ENCODE results near the gene IL15.
"Not testable (repeated sequence)": the region's sequence is repeated elsewhere in the genome, so short reads cannot be mapped to it uniquely, and the experiment has no call there.

Gene IL15

DNA sequence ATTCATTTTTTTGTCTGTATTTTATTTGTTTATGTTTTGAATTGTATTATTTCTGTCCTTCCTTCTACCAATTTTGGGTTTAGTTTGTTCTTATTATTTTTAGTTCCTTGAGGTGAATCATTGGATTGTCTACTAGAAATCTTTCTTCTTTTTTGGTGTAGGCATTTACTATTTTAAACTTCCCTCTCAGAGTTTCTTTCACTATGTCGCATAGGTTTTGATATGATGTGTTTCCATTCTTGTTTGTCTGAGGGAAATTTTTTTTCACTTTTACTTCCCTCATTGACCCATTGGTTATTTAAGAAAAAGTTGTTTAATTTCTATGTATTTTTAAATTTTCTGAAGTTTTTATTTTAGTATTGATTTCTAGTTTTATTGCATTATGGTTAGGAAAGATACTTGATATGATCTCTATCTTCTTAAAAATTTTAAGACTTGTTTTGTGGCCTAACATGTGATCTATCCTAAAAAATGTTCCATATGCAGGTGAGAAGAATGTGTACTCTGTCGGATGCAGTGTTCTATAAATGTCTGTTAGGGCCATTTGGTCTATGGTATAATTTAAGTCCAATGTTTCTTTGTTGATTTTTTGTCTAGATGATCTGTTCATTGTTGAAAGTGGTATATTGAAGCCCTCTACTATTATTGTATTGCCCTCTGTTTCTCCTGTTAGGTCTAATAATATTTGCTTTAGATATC is 68.8 kb downstream of the IL15 start:
- DNase-seq = no peak

DNA sequence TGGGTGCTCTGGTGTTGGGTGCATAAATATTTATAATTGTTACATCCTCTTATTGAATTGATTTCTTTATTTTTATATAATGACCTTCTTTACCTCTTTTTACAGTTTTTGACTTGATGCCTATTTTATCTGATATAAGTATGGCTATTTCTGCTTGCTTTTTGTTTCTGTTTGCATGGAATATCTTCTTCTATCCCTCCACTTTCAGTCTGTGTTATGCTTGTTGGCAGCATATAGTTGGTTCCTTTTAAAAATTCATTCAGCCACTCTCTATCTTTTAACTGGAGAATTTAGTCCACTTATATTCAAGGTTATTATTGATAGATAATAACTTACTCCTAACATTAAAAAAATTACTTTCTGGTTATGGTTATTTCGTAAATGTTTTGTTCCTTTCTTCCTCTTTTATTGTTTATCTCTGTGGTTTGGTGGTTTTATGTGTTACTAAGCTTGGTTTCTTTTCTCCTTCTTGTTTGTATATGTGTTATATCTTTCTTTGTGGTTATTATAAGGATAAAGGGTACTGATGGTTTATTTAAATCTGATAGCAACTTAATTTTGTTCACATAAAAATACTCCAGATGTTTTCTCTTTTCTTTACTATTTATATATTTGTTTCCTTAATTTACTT is 69.5 kb downstream of the IL15 start:
- DNase-seq = no peak

GRCh38 chr4:141706445-141706844 is 70.1 kb downstream of the IL15 start:
- DNase-seq = no peak

DNA sequence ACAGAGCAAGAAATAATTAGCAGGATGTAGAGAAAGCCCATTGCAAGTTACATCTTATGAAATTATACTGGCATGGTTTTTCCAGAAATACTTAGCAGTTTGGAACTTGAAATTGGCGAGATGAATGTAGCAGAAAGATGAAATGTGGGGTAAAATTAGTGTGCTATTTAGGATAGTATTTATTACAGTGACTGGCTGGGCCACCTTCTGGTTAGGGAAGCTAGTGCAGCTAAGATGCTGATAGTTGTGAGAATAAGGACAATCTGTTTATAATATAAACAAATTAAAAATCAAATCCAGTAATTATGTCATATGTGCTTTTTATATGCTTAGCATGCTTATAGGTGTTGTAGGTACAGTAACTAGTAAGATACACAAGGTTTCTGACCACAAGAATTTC is 74.8 kb downstream of the IL15 start:
- no peak for DNase-seq

- no peak for DNase-seq
These were observed 76.8 kb downstream of the IL15 start for GRCh38 chr4:141713185-141713584.

- DNase-seq = no peak
These were observed 77.5 kb downstream of the IL15 start for GRCh38 chr4:141713771-141714445.

- DNase-seq = no peak
These were observed 83.2 kb downstream of the IL15 start for GRCh38 chr4:141719585-141719984.

DNA sequence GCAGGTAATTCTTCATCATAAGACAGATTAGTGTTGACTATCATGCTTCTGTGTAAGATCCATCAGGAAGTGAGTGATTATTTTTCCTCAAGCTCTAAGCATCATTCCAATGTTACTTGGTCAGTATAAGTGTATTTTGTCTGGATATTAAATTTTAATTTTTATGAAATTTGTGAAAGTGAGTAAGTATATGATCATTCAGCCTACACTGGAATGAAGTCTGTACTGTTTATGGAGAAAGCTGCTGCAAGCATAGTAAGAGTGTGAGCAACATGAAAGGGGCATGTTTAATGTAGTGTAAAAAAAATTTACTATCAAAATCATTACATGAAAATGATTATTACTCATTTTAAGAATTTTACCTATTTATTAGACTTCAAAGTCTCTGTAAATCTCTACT is 84.8 kb downstream of the IL15 start:
- DNase-seq = no peak

- DNase-seq = no peak
These were observed 88.3 kb downstream of the IL15 start for GRCh38 chr4:141724646-141725045.

- no peak for DNase-seq
These were observed 91.0 kb downstream of the IL15 start for GRCh38 chr4:141727420-141727819.

GRCh38 chr4:141730805-141731204 is 94.4 kb downstream of the IL15 start:
- no peak for DNase-seq

GRCh38 chr4:141731481-141731880 is 95.1 kb downstream of the IL15 start:
- no peak for DNase-seq

DNA sequence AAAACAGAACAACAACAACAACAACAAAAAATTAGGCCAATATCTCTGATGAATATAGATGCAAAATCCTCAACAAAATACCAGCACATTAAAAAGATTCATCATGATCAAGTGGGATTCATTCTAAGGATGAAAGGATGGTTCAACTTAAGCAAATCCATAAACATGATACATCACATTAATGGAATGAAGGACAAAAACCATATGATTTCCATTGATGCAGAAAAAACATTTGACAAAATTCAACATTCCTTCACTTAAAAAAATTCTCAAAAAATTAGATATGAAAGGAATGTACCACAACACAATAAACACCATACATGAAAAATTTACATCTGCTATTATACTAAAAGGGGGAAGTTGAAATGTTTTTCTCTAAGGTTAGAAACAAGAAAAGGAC is 103.3 kb downstream of the IL15 start:
- DNase-seq = no peak

GRCh38 chr4:141746026-141746425 is 109.6 kb downstream of the IL15 start:
- DNase-seq = no peak

DNA sequence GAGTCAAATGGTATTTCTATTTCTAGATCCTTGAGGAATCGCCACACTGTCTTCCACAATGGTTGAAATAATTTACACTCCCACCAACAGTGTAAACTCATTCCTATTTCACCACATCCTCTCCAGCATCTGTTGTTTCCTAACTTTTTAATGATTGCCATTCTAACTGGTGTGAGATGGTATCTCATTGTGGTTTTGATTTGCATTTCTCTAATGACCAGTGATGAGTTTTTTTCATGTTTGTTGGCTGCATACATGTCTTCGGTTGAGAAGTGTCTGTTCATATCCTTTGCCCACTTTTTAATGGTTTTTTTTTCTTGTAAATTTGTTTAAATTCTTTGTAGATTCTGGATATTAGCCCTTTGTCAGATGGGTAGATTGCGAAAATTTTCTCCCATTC is 115.4 kb downstream of the IL15 start:
- DNase-seq = not testable (repeated sequence)

- DNase-seq = no peak
These were observed 120.9 kb downstream of the IL15 start for GRCh38 chr4:141757287-141757686.

GRCh38 chr4:141759796-141760425 is 123.5 kb downstream of the IL15 start:
- DNase-seq = no peak

GRCh38 chr4:141761926-141762325 is 125.5 kb downstream of the IL15 start:
- no peak for DNase-seq

DNA sequence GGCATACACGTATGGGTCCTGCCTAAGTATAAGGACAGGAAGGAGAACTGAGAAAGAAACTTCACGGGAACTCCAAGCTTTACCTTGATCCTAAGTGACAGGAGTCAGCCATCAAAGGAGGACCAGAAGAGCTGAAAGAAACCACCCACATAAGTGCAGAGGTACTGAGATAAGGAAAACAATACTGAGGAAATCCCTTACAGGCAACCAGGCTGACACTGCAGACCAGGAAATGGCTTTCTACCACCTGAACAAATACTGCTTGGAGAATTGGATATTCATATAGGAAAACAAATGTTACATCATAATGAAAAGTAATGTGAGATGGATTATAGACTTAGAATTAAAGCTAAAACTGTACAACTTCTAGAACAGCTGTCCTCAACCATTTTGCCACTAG is 127.0 kb downstream of the IL15 start:
- no peak for DNase-seq

DNA sequence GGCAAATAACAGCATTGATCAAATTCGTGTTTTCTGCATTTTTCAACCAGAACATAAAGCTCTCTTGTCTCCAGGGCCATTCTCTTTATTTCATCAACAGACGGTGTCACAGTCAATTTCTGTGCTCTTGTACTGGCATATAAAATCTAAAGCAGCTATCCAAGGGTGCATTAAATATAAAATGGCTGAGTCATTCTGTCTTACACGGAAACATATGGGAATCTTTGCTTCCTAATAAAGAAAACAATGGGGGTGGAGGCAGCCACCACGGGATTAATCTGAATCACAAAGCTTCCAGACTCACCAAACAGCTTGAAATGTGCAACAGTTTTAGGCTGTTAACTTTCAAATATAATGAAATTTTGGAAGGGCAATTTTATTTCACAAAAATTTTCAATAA is 132.6 kb downstream of the IL15 start:
- no peak for DNase-seq

GRCh38 chr4:141771889-141772830 is 135.8 kb downstream of the IL15 start:
- DNase-seq = peak in 1 of 5 donors; percentile 47

DNA sequence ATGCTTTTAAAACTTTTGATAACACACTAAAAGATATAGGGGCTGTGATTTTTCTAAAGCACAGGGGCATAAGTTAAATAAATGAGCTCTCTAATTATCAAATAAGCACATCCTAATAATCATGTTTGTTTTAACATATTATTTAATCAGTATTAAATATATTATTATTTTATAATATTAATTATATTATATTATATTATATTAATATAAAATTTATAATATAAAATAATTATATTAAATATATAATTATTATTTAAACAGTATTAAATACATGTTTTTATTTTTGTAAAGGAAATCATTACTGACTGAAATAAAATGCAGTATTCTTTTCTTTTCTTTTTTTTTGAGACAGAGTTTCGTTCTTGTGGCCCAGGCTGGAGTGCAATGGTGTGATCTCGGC is 136.5 kb downstream of the IL15 start:
- DNase-seq = no peak

DNA sequence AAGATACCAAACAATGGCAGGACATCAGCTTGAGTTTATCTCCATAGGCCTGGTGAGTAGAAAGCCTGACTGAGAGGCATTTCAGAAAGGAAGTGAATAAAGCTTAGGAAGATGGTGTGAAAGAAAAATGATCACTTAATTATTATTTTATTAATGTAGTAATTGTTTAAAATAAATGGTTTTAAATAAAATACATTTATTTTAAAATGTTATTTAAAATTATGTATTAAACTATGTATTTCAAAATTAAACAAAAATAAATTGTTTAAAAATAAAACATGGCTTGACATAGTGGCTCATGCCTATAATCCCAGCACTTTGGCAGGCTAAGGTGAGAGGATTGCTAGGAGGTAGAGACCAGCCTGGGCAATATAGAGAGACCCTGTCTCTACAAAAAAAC is 145.8 kb downstream of the IL15 start:
- DNase-seq = no peak
